ENCODE measurements around the gene DDA1.

DNA sequence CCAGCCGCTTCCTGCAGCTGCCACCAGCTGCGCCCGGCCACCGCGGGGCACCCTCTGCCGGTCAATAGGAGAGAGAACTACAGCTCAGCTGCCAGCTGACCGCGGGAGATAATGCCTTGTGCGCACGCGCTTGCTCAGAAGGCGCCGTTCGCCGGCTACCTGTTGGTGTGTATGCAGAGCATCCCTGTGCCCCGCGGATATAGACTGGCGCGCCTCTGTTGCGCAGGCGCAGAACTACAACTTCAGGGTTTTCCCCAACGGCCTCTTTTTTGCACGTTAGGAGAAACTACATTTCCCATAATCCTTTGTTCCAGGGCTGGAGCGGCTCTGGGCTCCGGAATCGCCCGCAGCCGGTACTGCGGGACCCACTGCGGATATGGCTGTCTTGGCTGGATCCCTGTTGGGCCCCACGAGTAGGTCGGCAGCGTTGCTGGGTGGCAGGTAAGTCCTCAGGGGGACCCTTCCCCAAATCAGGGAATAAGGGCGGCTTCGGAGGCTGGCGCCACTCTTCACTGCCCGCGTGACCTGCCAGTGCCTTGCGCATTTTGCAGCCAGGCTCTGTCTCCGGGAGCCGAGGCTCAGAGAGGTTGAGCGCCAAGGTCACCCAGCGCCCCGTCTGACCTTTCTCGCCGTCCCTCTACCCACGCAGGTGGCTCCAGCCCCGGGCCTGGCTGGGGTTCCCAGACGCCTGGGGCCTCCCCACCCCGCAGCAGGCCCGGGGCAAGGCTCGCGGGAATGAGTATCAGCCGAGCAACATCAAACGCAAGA lies 3.7 kb upstream of the DDA1 start, which contains the start of gene MRPL34:
- TF ChIP-seq ZNF169 (tag by site-specific recombination; IDR thresholded peaks at IDR 0.05) = no peak
- TF ChIP-seq, protein P1, sequence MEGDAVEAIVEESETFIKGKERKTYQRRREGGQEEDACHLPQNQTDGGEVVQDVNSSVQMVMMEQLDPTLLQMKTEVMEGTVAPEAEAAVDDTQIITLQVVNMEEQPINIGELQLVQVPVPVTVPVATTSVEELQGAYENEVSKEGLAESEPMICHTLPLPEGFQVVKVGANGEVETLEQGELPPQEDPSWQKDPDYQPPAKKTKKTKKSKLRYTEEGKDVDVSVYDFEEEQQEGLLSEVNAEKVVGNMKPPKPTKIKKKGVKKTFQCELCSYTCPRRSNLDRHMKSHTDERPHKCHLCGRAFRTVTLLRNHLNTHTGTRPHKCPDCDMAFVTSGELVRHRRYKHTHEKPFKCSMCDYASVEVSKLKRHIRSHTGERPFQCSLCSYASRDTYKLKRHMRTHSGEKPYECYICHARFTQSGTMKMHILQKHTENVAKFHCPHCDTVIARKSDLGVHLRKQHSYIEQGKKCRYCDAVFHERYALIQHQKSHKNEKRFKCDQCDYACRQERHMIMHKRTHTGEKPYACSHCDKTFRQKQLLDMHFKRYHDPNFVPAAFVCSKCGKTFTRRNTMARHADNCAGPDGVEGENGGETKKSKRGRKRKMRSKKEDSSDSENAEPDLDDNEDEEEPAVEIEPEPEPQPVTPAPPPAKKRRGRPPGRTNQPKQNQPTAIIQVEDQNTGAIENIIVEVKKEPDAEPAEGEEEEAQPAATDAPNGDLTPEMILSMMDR (tag by site-specific recombination; IDR thresholded peaks at IDR 0.05) = peak; percentile 100
- no peak for TF ChIP-seq ZNF623 (tag by site-specific recombination; IDR thresholded peaks at IDR 0.05)
- TF ChIP-seq ZNF658 (tag by site-specific recombination; IDR thresholded peaks at IDR 0.05) = no peak
- no peak for TF ChIP-seq ZNF184 (tag by site-specific recombination; IDR thresholded peaks at IDR 0.05)
- no peak for TF ChIP-seq ZNF202 (tag by site-specific recombination; IDR thresholded peaks at IDR 0.05; ENCODE audit: borderline replicate concordance)
- peak; percentile 99 for TF ChIP-seq ZEB2 (tag by site-specific recombination; IDR thresholded peaks at IDR 0.05)
- no peak for TF ChIP-seq ZNF747 (tag by site-specific recombination; IDR thresholded peaks at IDR 0.05)
- TF ChIP-seq, protein P2, sequence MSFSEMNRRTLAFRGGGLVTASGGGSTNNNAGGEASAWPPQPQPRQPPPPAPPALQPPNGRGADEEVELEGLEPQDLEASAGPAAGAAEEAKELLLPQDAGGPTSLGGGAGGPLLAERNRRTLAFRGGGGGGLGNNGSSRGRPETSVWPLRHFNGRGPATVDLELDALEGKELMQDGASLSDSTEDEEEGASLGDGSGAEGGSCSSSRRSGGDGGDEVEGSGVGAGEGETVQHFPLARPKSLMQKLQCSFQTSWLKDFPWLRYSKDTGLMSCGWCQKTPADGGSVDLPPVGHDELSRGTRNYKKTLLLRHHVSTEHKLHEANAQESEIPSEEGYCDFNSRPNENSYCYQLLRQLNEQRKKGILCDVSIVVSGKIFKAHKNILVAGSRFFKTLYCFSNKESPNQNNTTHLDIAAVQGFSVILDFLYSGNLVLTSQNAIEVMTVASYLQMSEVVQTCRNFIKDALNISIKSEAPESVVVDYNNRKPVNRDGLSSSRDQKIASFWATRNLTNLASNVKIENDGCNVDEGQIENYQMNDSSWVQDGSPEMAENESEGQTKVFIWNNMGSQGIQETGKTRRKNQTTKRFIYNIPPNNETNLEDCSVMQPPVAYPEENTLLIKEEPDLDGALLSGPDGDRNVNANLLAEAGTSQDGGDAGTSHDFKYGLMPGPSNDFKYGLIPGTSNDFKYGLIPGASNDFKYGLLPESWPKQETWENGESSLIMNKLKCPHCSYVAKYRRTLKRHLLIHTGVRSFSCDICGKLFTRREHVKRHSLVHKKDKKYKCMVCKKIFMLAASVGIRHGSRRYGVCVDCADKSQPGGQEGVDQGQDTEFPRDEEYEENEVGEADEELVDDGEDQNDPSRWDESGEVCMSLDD (tag by site-specific recombination; IDR thresholded peaks at IDR 0.05) = no peak
- TF ChIP-seq, protein P3, sequence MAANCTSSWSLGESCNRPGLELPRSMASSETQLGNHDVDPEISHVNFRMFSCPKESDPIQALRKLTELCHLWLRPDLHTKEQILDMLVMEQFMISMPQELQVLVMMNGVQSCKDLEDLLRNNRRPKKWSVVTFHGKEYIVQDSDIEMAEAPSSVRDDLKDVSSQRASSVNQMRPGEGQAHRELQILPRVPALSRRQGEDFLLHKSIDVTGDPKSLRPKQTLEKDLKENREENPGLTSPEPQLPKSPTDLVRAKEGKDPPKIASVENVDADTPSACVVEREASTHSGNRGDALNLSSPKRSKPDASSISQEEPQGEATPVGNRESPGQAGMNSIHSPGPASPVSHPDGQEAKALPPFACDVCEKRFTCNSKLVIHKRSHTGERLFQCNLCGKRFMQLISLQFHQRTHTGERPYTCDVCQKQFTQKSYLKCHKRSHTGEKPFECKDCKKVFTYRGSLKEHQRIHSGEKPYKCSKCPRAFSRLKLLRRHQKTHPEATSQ (tag by site-specific recombination; IDR thresholded peaks at IDR 0.05) = no peak
- TF ChIP-seq EGR2 (tag by site-specific recombination; IDR thresholded peaks at IDR 0.05; ENCODE audit: low read depth) = no peak
- TF ChIP-seq, protein P4, sequence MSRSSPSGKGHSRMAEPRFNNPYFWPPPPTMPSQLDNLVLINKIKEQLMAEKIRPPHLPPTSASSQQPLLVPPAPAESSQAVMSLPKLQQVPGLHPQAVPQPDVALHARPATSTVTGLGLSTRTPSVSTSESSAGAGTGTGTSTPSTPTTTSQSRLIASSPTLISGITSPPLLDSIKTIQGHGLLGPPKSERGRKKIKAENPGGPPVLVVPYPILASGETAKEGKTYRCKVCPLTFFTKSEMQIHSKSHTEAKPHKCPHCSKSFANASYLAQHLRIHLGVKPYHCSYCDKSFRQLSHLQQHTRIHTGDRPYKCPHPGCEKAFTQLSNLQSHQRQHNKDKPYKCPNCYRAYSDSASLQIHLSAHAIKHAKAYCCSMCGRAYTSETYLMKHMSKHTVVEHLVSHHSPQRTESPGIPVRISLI (tag by site-specific recombination; IDR thresholded peaks at IDR 0.05) = no peak
- peak; percentile 89 for TF ChIP-seq ZNF600 (tag by site-specific recombination; IDR thresholded peaks at IDR 0.05)

All from HEK293 (cell line).